Colonic mucosa (tissue), 4 donors: ENCODE data around the gene CSTF1. TPM values are rescaled to one million over a fixed set of nuclear protein-coding genes. Genes with fewer than 3 reads are reported as not detected.

Experiments
- DNase-seq: peaks from one replicate; pipeline ENCODE4 v3.0.0-alpha.2; 2020
- H3K27ac ChIP-seq: fragments of 200-600 bp; one replicate; pipeline ENCODE4 v1.8.0; 2021
- H3K27me3 ChIP-seq: fragments of 200-600 bp; one replicate; pipeline ENCODE4 v1.8.0; 2021
- H3K36me3 ChIP-seq: fragments of 200-600 bp; one replicate; pipeline ENCODE4 v1.8.0; 2021
- H3K4me1 ChIP-seq: fragments of 200-600 bp; one replicate; pipeline ENCODE4 v1.8.0; 2021; ENCODE audit warnings: mild to moderate bottlenecking
- H3K4me3 ChIP-seq: fragments of 200-600 bp; one replicate; pipeline ENCODE4 v1.8.0; 2021
- H3K9ac ChIP-seq, 2 donors: one replicate each; pipeline ENCODE4 v1.7.0; 2013; ENCODE audit warnings: control low read depth in 2 of 2, low read depth in 2 of 2, low read length in 2 of 2
- H3K9me3 ChIP-seq: fragments of 200-600 bp; one replicate; pipeline ENCODE4 v1.8.0; 2021
- intact Hi-C: fragments of 100-400 bp; cut with DNase I; formaldehyde crosslinking; loops from one replicate; pipeline ENCODE4 v1.14.1; 2022
- total RNA-seq, 2 donors: library from RNA; stranded (reverse); fragmentation: NEBNext Ultra II Directional in 1 of 2; extraction: Animal tissue kit (Norgen Biotek cat#: 25700) in 1 of 2; gene quantifications; one replicate each; pipeline ENCODE4 v1.2.1, GENCODE V29; 2021
- TF ChIP-seq, protein P1 (sequence below): fragments of 200-600 bp; IDR thresholded peaks from one replicate; pipeline ENCODE4 v1.8.0; 2022; ENCODE audit warnings: antibody characterized with exemption, mild to moderate bottlenecking
- donor health status: healthy.
- donor health status: DM: no; HTN: no; CAD: no.
- donor health status: DM: no; HTN: no; CAD: no.

CSTF1 gene
- total RNA-seq, 2 donors from 2014 or later = 24.2 to 32.0 TPM

- H3K27ac ChIP-seq = no peak overlapping the region
- H3K4me3 ChIP-seq = no peak overlapping the region
- H3K9ac ChIP-seq = no peak overlapping the region
- H3K9me3 ChIP-seq = no peaks in the 10 kb centered on the region
- TF ChIP-seq, protein P1, sequence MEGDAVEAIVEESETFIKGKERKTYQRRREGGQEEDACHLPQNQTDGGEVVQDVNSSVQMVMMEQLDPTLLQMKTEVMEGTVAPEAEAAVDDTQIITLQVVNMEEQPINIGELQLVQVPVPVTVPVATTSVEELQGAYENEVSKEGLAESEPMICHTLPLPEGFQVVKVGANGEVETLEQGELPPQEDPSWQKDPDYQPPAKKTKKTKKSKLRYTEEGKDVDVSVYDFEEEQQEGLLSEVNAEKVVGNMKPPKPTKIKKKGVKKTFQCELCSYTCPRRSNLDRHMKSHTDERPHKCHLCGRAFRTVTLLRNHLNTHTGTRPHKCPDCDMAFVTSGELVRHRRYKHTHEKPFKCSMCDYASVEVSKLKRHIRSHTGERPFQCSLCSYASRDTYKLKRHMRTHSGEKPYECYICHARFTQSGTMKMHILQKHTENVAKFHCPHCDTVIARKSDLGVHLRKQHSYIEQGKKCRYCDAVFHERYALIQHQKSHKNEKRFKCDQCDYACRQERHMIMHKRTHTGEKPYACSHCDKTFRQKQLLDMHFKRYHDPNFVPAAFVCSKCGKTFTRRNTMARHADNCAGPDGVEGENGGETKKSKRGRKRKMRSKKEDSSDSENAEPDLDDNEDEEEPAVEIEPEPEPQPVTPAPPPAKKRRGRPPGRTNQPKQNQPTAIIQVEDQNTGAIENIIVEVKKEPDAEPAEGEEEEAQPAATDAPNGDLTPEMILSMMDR = no peak
- intact Hi-C loops = no loop called here
- no peaks in the 10 kb centered on the region for H3K36me3 ChIP-seq
- H3K27me3 ChIP-seq = no peaks in the 10 kb centered on the region
- no peaks in the 10 kb centered on the region for H3K4me1 ChIP-seq
- no peak for DNase-seq
Observed at GRCh38 chr20:56440346-56441007, 48.0 kb downstream of the CSTF1 start.

DNA sequence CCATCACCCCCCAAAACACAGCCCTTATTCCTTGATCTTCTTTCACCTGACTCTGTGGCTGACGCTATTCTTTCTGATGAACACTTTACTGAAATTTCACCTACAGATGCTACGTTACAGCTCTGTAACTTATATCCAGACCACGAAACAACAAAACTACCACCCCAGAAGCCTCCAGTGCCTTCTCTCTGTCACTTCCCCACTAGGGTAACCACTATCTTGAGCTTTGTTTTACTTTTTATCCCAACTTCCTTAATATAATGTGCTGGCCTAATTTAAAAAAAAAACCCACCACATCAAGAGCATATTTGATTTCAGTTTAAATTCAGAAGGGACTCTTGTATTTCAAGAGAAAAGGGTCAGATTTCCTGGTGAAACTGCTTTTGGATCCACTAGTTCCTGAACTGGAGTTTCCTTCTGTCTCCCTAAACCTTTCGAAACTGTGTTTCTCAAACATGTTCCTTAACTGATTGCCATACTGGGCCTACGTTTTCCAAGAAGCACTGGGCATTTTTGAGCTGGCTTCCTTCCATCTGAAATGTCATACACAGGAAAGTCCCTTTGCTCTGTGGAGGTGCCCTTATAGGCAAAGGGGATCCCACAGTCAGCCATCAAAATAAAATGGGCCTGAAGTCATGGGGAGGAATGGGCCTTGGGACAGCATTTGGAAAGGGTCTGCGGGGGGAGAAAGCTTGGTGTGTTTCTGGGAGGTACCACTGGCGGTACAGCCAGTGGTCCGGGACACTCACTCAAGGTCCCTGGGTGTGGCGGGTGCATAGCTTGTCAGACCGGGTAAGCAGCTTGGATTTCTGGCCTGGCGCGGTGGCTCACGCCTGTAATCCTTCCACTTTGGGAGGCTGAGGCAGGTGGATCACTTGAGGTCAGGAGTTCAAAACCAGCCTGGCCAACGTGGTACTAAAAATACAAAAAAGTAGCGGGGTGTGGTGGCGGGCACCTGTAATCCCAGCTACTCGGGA is 50.2 kb downstream of the CSTF1 start:
- H3K27ac ChIP-seq = no peak overlapping the region
- intact Hi-C loops = no loop called here
- H3K4me1 ChIP-seq = no peaks in the 10 kb centered on the region
- no peak overlapping the region for H3K9ac ChIP-seq
- DNase-seq = no peak
- H3K9me3 ChIP-seq = no peaks in the 10 kb centered on the region
- no peaks in the 10 kb centered on the region for H3K36me3 ChIP-seq
- no peak overlapping the region for H3K4me3 ChIP-seq
- TF ChIP-seq, protein P1 = no peak
- H3K27me3 ChIP-seq = no peaks in the 10 kb centered on the region

DNA sequence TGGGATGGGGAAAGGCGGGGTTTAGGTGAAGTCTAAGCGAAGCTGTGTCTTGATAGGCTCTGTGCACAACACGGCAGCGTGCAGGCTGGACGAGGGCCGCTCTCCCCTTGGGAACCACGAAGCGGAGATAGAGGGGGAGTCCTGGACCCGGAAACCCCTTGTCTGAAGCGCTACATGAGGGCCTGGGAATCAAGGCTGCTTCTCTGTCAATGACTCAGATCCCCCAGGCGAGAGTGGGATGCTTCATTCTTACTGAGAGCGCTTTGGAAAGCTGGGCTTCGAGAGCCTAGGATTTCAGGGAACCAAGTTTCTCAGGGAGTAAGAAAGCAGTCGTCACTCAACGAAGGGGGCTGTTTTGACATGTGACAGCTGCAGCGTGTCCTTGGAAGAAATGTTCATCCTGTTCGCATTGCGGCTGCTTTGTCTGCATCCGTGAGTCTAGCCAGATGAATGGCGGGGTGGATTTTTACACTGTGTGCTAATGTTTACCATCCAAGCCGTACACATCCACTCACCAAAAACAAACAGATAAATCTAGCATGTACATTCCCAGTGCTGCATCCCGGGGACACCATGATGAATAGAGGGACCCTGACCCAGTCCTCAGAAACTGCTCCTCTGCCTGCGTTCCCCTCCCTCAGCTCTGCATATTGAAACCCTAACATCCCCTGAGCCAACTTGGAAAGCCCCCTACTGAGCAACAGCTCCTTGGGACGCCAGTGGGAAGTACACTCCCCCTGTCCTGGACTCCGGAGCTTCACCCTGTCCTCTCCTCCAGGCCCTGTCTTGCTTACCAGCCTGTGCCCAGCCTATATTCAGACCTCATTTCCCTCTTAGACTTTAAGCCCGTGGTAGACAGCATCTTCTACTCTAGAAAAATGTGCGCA is 51.5 kb downstream of the CSTF1 start:
- H3K4me3 ChIP-seq = no peak overlapping the region
- no peaks in the 10 kb centered on the region for H3K9me3 ChIP-seq
- TF ChIP-seq, protein P1 = no peak
- no peak for DNase-seq
- H3K9ac ChIP-seq = no peak overlapping the region
- H3K36me3 ChIP-seq = no peaks in the 10 kb centered on the region
- intact Hi-C loops = no loop called here
- H3K4me1 ChIP-seq = no peaks in the 10 kb centered on the region
- no peaks in the 10 kb centered on the region for H3K27me3 ChIP-seq
- no peak overlapping the region for H3K27ac ChIP-seq

DNA sequence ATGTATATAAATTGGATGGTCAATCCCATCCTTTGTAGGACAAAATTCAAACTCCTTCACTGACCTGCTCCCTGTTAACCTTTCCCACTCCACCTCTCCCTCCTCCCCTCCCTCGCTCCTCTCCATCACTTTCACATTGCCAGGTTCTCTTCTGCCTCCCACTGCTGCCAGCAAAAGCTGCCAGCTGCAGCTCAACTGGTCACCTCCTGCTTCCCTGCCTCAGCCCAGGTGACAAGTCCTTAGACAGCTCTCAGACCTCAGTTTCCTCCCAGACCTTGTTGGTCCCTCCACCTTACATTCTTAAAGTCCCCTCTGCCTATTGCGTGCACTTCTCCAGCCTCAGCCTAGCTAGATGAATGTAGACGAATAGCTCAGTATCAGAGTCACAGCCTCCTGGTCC is 52.7 kb downstream of the CSTF1 start:
- intact Hi-C loops = no loop called here
- H3K4me3 ChIP-seq = no peak overlapping the region
- no peak overlapping the region for H3K27ac ChIP-seq
- H3K36me3 ChIP-seq = no peaks in the 10 kb centered on the region
- no peak overlapping the region for H3K9ac ChIP-seq
- H3K4me1 ChIP-seq = no peaks in the 10 kb centered on the region
- no peaks in the 10 kb centered on the region for H3K27me3 ChIP-seq
- H3K9me3 ChIP-seq = no peaks in the 10 kb centered on the region
- TF ChIP-seq, protein P1 = no peak
- no peak for DNase-seq

DNA sequence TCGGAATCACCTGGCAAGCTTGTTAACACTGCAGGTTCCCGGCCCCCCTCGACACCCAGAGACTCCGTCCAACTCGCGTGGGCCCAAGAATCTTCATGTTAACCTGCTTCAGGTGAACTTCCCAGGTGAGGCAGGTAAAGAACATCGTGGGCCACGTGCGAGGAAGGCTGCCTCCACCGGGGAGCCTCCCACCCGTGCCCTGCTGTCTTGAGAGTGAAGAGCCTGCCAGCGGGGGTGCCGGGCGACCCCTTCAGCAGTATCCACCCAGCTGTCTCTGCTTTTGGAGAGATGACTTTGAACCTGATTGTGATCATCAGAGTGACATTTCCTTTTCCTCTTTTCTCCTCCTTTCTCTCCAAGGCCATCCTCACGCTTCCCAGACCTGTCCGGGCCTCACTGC is 53.1 kb downstream of the CSTF1 start:
- Histone ChIP-seq H3K36me3 (no peaks in the 10 kb centered on the region), H3K9me3 (no peaks in the 10 kb centered on the region), H3K27me3 (no peaks in the 10 kb centered on the region), H3K4me3 (no peak overlapping the region), H3K4me1 (no peaks in the 10 kb centered on the region), H3K27ac (no peak overlapping the region), H3K9ac (no peak overlapping the region)
- TF ChIP-seq, protein P1 = no peak
- no peak for DNase-seq
- intact Hi-C loops = no loop called here
